Esophagus squamous epithelium (tissue), 5 donors: ENCODE measurements around the gene DCAKD. TPM values are rescaled to one million over a fixed set of nuclear protein-coding genes. Genes with fewer than 3 reads are reported as not detected.

Experiments used
- DNase-seq: peaks from one replicate; lab custom pipeline; 2025; lab: John Stamatoyannopoulos, UW
- H3K27ac ChIP-seq, 4 donors: fragments of 200-600 bp; sonication (generic); one replicate each; pipeline ENCODE4 v1.5.1; 2016 to 2019; ENCODE audit warnings: mild to moderate bottlenecking in 1 of 4
- H3K27me3 ChIP-seq, 4 donors: fragments of 200-600 bp; sonication (generic); 1 replicate in 3 of 4; 2 replicates in 1 of 4; pipeline versions ENCODE4 v1.5.1 to v1.6.0; 2017 to 2021; ENCODE audit warnings: antibody characterized with exemption in 1 of 4
- H3K36me3 ChIP-seq, 3 donors: fragments of 200-600 bp; sonication (generic); one replicate each; pipeline ENCODE4 v1.5.1; 2016 to 2019
- H3K4me1 ChIP-seq, 3 donors: fragments of 200-600 bp; sonication (generic); one replicate each; pipeline ENCODE4 v1.5.1; 2017 to 2019
- H3K4me3 ChIP-seq, 4 donors: fragments of 200-600 bp; sonication (generic); 1 replicate in 3 of 4; 2 replicates in 1 of 4; pipeline ENCODE4 v1.5.1; 2016 to 2019; ENCODE audit warnings: mild to moderate bottlenecking in 2 of 4, moderate library complexity in 1 of 4
- H3K9me3 ChIP-seq, 3 donors: fragments of 200-600 bp; sonication (generic); one replicate each; pipeline ENCODE4 v1.5.1; 2016 to 2019
- POLR2A ChIP-seq, 4 donors: fragments of 450-650 bp; IDR thresholded peaks; one replicate each; pipeline ENCODE4 v1.6.1; 2017; ENCODE audit warnings: antibody characterized with exemption in 4 of 4, mild to moderate bottlenecking in 4 of 4, moderate library complexity in 3 of 4
- WGBS, 2 donors: methylation state at CpG; one replicate each; pipeline ENCODE4 v1.1.5; 2018; 5-methylcytosine and 5-hydroxymethylcytosine counted together
- intact Hi-C: fragments of 100-400 bp; cut with DNase I; formaldehyde crosslinking; loops from one replicate; pipeline ENCODE4 v1.15.0; 2022
- total RNA-seq, 4 donors: library from RNA; depleted of rRNA; stranded (reverse); fragments of >200 nt; gene quantifications; one replicate each; pipeline ENCODE4 v1.1.0, GENCODE V29; 2016
- TF ChIP-seq, protein P1 (sequence below), 6 experiments: fragments of 450-650 bp in 4 of 6; fragments of 200-600 bp in 2 of 6; sonication (generic) in 2 of 6; IDR thresholded peaks; one replicate each; pipeline ENCODE4 v1.5.1; 2016 to 2019; ENCODE audit warnings: antibody characterized with exemption in 6 of 6, mild to moderate bottlenecking in 4 of 6, moderate library complexity in 4 of 6
- donor health status: DM: yes; HTN: yes; CAD: no.

DCAKD gene
- total RNA-seq, 4 donors from 2014 or later: 23.8 to 44.1 (median 34.7) TPM

DNA sequence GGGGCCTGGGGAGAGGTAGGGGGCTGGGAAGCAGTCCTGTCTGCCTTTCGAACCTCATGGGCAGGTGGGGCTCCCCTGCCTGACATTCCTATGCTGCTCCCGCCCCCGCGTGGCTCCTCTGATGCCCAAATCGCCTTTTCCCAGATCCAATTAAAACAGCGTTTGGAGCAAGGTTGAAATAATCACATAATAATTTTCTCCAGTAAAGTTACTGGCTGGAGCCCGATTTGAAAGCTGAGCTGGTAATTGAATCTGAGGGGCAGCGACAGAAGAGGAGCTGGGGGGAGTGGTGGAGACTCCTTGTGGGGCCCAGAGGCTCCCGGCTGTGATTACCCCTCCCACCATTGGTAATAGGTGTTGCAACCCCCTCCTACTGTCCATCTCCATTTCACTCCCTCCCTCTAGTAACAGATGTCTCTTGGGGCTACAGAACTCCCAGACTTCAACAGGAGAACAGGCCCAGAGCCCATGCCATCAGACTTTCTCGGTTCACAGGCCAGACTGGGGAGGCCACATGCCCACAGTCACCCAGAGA lies 44.4 kb downstream of the DCAKD start:
- H3K36me3 ChIP-seq: no peaks in the 10 kb centered on the region
- no peaks in the 10 kb centered on the region for H3K4me1 ChIP-seq
- no peaks in the 10 kb centered on the region for H3K9me3 ChIP-seq
- no peak overlapping the region for H3K27ac ChIP-seq
- WGBS, 2 donors: 23 to 47% methylated on average over 8 to 10 of the region's 10 CpGs
- DNase-seq: no peak
- intact Hi-C loops: no loop called here
- no peak for TF ChIP-seq POLR2A (IDR thresholded peaks at IDR 0.05)
- TF ChIP-seq, protein P1, sequence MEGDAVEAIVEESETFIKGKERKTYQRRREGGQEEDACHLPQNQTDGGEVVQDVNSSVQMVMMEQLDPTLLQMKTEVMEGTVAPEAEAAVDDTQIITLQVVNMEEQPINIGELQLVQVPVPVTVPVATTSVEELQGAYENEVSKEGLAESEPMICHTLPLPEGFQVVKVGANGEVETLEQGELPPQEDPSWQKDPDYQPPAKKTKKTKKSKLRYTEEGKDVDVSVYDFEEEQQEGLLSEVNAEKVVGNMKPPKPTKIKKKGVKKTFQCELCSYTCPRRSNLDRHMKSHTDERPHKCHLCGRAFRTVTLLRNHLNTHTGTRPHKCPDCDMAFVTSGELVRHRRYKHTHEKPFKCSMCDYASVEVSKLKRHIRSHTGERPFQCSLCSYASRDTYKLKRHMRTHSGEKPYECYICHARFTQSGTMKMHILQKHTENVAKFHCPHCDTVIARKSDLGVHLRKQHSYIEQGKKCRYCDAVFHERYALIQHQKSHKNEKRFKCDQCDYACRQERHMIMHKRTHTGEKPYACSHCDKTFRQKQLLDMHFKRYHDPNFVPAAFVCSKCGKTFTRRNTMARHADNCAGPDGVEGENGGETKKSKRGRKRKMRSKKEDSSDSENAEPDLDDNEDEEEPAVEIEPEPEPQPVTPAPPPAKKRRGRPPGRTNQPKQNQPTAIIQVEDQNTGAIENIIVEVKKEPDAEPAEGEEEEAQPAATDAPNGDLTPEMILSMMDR (IDR thresholded peaks at IDR 0.05): no peak
- H3K4me3 ChIP-seq: no peak overlapping the region
- no peaks in the 10 kb centered on the region for H3K27me3 ChIP-seq

DNA sequence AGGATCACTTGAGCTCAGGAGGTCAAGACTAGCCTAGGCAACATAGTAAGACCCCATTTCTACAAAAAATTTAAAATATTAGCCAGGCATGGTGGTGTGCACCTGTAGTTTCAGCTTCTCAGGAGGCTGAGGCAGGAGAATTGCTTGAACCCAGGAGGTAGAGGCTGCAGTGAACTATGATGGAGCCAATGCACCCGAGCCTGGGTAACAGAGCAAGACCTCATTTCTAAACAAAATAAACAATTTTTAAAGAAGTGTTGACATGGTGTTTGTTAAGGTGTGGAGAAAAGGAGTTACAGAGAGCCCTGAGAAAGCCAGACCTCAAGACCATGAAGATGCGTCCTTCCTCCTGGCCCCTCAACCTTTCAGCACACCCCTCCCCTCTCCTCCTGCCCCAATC lies 45.7 kb downstream of the DCAKD start:
- intact Hi-C loops: no loop called here
- no peak overlapping the region for H3K27ac ChIP-seq
- no peaks in the 10 kb centered on the region for H3K4me1 ChIP-seq
- no peaks in the 10 kb centered on the region for H3K27me3 ChIP-seq
- H3K9me3 ChIP-seq: no peaks in the 10 kb centered on the region
- TF ChIP-seq, protein P1 (IDR thresholded peaks at IDR 0.05): no peak
- no peak for TF ChIP-seq POLR2A (IDR thresholded peaks at IDR 0.05)
- H3K4me3 ChIP-seq: no peak overlapping the region
- H3K36me3 ChIP-seq: no peaks in the 10 kb centered on the region
- 50 to 66% methylated on average over 1 to 2 of the region's 2 CpGs for WGBS, 2 donors
- no peak for DNase-seq

- DNase-seq: no peak
- intact Hi-C loops: no loop called here
- H3K4me3 ChIP-seq: no peak overlapping the region
- H3K4me1 ChIP-seq: no peaks in the 10 kb centered on the region
- no peaks in the 10 kb centered on the region for H3K36me3 ChIP-seq
- no peak overlapping the region for H3K27ac ChIP-seq
- H3K27me3 ChIP-seq: no peaks in the 10 kb centered on the region
- WGBS, 2 donors: 87 to 91% methylated on average over 3 of the region's 3 CpGs
- TF ChIP-seq POLR2A (IDR thresholded peaks at IDR 0.05): no peak
- TF ChIP-seq, protein P1 (IDR thresholded peaks at IDR 0.05): no peak
- no peaks in the 10 kb centered on the region for H3K9me3 ChIP-seq
Measured at GRCh38 chr17:45004388-45004787, 47.0 kb downstream of the DCAKD start.

DNA sequence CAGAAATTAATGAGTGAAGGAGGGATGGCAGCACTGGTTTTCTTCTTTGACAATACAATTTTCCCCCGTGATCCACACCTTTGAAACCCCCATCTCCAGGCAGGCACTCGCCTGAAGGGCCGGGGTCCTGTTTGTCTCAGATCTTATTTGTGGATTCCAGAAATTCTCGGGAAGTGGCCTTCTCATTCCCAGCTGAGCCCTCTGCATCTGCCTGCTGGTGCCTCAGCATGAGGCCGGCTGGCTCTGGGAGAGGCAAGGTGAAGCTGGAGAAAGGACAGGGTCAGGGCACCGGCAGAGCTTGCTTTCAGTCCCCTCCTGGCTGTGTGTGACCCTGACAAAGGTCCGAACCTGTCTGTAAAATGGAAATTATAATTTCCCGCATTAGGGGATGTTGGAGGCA lies 47.6 kb downstream of the DCAKD start:
- Histone ChIP-seq H3K4me1 (no peaks in the 10 kb centered on the region), H3K36me3 (no peaks in the 10 kb centered on the region), H3K27me3 (no peaks in the 10 kb centered on the region), H3K4me3 (no peak overlapping the region), H3K9me3 (no peaks in the 10 kb centered on the region), H3K27ac (no peak overlapping the region)
- DNase-seq: no peak
- 69 to 80% methylated on average over 7 to 8 of the region's 8 CpGs for WGBS, 2 donors
- TF ChIP-seq POLR2A (IDR thresholded peaks at IDR 0.05): no peak
- TF ChIP-seq, protein P1 (IDR thresholded peaks at IDR 0.05): no peak
- intact Hi-C loops: no loop called here

GRCh38 chr17:45001310-45001709 lies 50.1 kb downstream of the DCAKD start:
- H3K36me3 ChIP-seq: no peaks in the 10 kb centered on the region
- no peaks in the 10 kb centered on the region for H3K9me3 ChIP-seq
- H3K27me3 ChIP-seq: peaks cover 0 to under 1% (median 0%) of the 10 kb centered on the region in 4 donors
- no peak overlapping the region for H3K4me3 ChIP-seq
- intact Hi-C loops: no loop called here
- no peak for DNase-seq
- TF ChIP-seq, protein P1 (IDR thresholded peaks at IDR 0.05): no peak
- TF ChIP-seq POLR2A (IDR thresholded peaks at IDR 0.05): no peak
- no peak overlapping the region for H3K27ac ChIP-seq
- 71 to 73% methylated on average over 2 of the region's 3 CpGs for WGBS, 2 donors
- H3K4me1 ChIP-seq: no peaks in the 10 kb centered on the region
